Activated naive CD8-positive, alpha-beta T cell treated with anti-CD3 and anti-CD28 coated beads for 36 hours (primary cell): ENCODE data around the gene GOLGA7B. TPM values are rescaled to one million over a fixed set of nuclear protein-coding genes. Genes with fewer than 3 reads are reported as not detected.
A peak's percentile ranks its signal among the peaks of the same experiment; 100 is the strongest.

Experiments
- DNase-seq: peaks from one replicate; pipeline ENCODE4 v3.0.0; 2021
- H3K27ac Mint-ChIP-seq: one replicate; pipeline ENCODE4 v1.8.0; 2022; ENCODE audit warnings: mild to moderate bottlenecking, moderate library complexity, mixed read lengths
- H3K27me3 Mint-ChIP-seq: one replicate; pipeline ENCODE4 v1.8.0; 2022; ENCODE audit warnings: mild to moderate bottlenecking, mixed read lengths
- H3K36me3 Mint-ChIP-seq: one replicate; pipeline ENCODE4 v1.8.0; 2021; ENCODE audit warnings: mild to moderate bottlenecking, mixed read lengths
- H3K4me1 Mint-ChIP-seq: one replicate; pipeline ENCODE4 v1.8.0; 2021; ENCODE audit warnings: mixed read lengths
- H3K4me3 Mint-ChIP-seq: one replicate; pipeline ENCODE4 v1.8.0; 2022; ENCODE audit warnings: mild to moderate bottlenecking, moderate library complexity, mixed read lengths
- H3K9me3 Mint-ChIP-seq: one replicate; pipeline ENCODE4 v1.8.0; 2022; ENCODE audit warnings: mixed read lengths
- total RNA-seq, 2 experiments: library from RNA; stranded (reverse); gene quantifications; one replicate each; pipeline ENCODE4 v1.2.3, GENCODE V29; 2021

Gene GOLGA7B
- total RNA-seq, 2 experiments from 2014 or later: 0.80 to 0.90 TPM

- no peak overlapping the region for H3K4me3 Mint-ChIP-seq
- DNase-seq: peak; percentile 46
- no peaks in the 10 kb centered on the region for H3K9me3 Mint-ChIP-seq
- no peak overlapping the region for H3K27ac Mint-ChIP-seq
- no peaks in the 10 kb centered on the region for H3K36me3 Mint-ChIP-seq
- no peaks in the 10 kb centered on the region for H3K27me3 Mint-ChIP-seq
- H3K4me1 Mint-ChIP-seq: no peaks in the 10 kb centered on the region
These were observed 40.0 kb downstream of the GOLGA7B start for GRCh38 chr10:97889461-97890265.

- Mint-ChIP-seq H3K9me3 (no peaks in the 10 kb centered on the region), H3K36me3 (no peaks in the 10 kb centered on the region), H3K4me1 (no peaks in the 10 kb centered on the region), H3K4me3 (no peak overlapping the region), H3K27me3 (no peaks in the 10 kb centered on the region), H3K27ac (no peak overlapping the region)
- no peak for DNase-seq
These were observed 42.0 kb downstream of the GOLGA7B start for GRCh38 chr10:97891497-97892167.

- no peak overlapping the region for H3K27ac Mint-ChIP-seq
These were observed 42.9 kb downstream of the GOLGA7B start for GRCh38 chr10:97892506-97892905.

GRCh38 chr10:97892939-97893338, 43.3 kb downstream of the GOLGA7B start:
- no peak for DNase-seq

More at GRCh38 chr10:97892506-97892905, 42.9 kb downstream of the GOLGA7B start:
- no peaks in the 10 kb centered on the region for H3K36me3 Mint-ChIP-seq
- no peaks in the 10 kb centered on the region for H3K9me3 Mint-ChIP-seq
- no peak overlapping the region for H3K4me3 Mint-ChIP-seq
- no peaks in the 10 kb centered on the region for H3K4me1 Mint-ChIP-seq
- H3K27me3 Mint-ChIP-seq: no peaks in the 10 kb centered on the region
- no peak for DNase-seq

GRCh38 chr10:97894092-97894491, 44.4 kb downstream of the GOLGA7B start:
- H3K4me1 Mint-ChIP-seq: no peaks in the 10 kb centered on the region
- H3K9me3 Mint-ChIP-seq: no peaks in the 10 kb centered on the region
- no peak for DNase-seq
- no peak overlapping the region for H3K27ac Mint-ChIP-seq
- H3K36me3 Mint-ChIP-seq: no peaks in the 10 kb centered on the region
- no peaks in the 10 kb centered on the region for H3K27me3 Mint-ChIP-seq
- H3K4me3 Mint-ChIP-seq: no peak overlapping the region

More at GRCh38 chr10:97892939-97893338, 43.3 kb downstream of the GOLGA7B start:
- H3K27me3 Mint-ChIP-seq: no peaks in the 10 kb centered on the region
- no peaks in the 10 kb centered on the region for H3K36me3 Mint-ChIP-seq
- H3K27ac Mint-ChIP-seq: no peak overlapping the region
- no peak overlapping the region for H3K4me3 Mint-ChIP-seq
- H3K9me3 Mint-ChIP-seq: no peaks in the 10 kb centered on the region
- no peaks in the 10 kb centered on the region for H3K4me1 Mint-ChIP-seq

- Mint-ChIP-seq H3K9me3 (no peaks in the 10 kb centered on the region), H3K27ac (no peak overlapping the region), H3K27me3 (no peaks in the 10 kb centered on the region), H3K36me3 (no peaks in the 10 kb centered on the region), H3K4me3 (no peak overlapping the region), H3K4me1 (no peaks in the 10 kb centered on the region)
- no peak for DNase-seq
These were observed 45.4 kb downstream of the GOLGA7B start for GRCh38 chr10:97895084-97895483.

- H3K27ac Mint-ChIP-seq: no peak overlapping the region
- no peaks in the 10 kb centered on the region for H3K9me3 Mint-ChIP-seq
- DNase-seq: no peak
- no peak overlapping the region for H3K4me3 Mint-ChIP-seq
- no peaks in the 10 kb centered on the region for H3K36me3 Mint-ChIP-seq
- no peaks in the 10 kb centered on the region for H3K27me3 Mint-ChIP-seq
- no peaks in the 10 kb centered on the region for H3K4me1 Mint-ChIP-seq
These were observed 46.3 kb downstream of the GOLGA7B start for GRCh38 chr10:97895915-97896314.

- Mint-ChIP-seq H3K27me3 (no peaks in the 10 kb centered on the region), H3K36me3 (no peaks in the 10 kb centered on the region), H3K27ac (no peak overlapping the region), H3K9me3 (no peaks in the 10 kb centered on the region), H3K4me1 (no peaks in the 10 kb centered on the region), H3K4me3 (no peak overlapping the region)
- no peak for DNase-seq
These were observed 47.2 kb downstream of the GOLGA7B start for GRCh38 chr10:97896756-97897358.

- Mint-ChIP-seq H3K4me3 (no peak overlapping the region), H3K36me3 (no peaks in the 10 kb centered on the region), H3K4me1 (no peaks in the 10 kb centered on the region), H3K9me3 (no peaks in the 10 kb centered on the region), H3K27me3 (no peaks in the 10 kb centered on the region), H3K27ac (no peak overlapping the region)
- DNase-seq: no peak
These were observed 48.8 kb downstream of the GOLGA7B start for GRCh38 chr10:97898429-97898828.

- Mint-ChIP-seq H3K9me3 (no peaks in the 10 kb centered on the region), H3K27ac (no peak overlapping the region), H3K36me3 (no peaks in the 10 kb centered on the region), H3K27me3 (no peaks in the 10 kb centered on the region), H3K4me3 (no peak overlapping the region), H3K4me1 (no peaks in the 10 kb centered on the region)
- DNase-seq: no peak
These were observed 51.7 kb downstream of the GOLGA7B start for GRCh38 chr10:97901381-97901780.

GRCh38 chr10:97903128-97904017, 53.7 kb downstream of the GOLGA7B start:
- Mint-ChIP-seq H3K9me3 (no peaks in the 10 kb centered on the region), H3K4me1 (no peaks in the 10 kb centered on the region), H3K27ac (no peak overlapping the region), H3K27me3 (no peaks in the 10 kb centered on the region), H3K36me3 (no peaks in the 10 kb centered on the region), H3K4me3 (no peak overlapping the region)
- DNase-seq: no peak

- no peak overlapping the region for H3K4me3 Mint-ChIP-seq
- H3K36me3 Mint-ChIP-seq: no peaks in the 10 kb centered on the region
- H3K4me1 Mint-ChIP-seq: no peaks in the 10 kb centered on the region
- no peaks in the 10 kb centered on the region for H3K9me3 Mint-ChIP-seq
- H3K27me3 Mint-ChIP-seq: no peaks in the 10 kb centered on the region
- H3K27ac Mint-ChIP-seq: no peak overlapping the region
- DNase-seq: no peak
These were observed 54.4 kb downstream of the GOLGA7B start for GRCh38 chr10:97904018-97904381.

- no peaks in the 10 kb centered on the region for H3K4me1 Mint-ChIP-seq
- H3K27me3 Mint-ChIP-seq: no peaks in the 10 kb centered on the region
- H3K9me3 Mint-ChIP-seq: no peaks in the 10 kb centered on the region
- no peaks in the 10 kb centered on the region for H3K36me3 Mint-ChIP-seq
- no peak overlapping the region for H3K4me3 Mint-ChIP-seq
- DNase-seq: no peak
- no peak overlapping the region for H3K27ac Mint-ChIP-seq
These were observed 54.9 kb downstream of the GOLGA7B start for GRCh38 chr10:97904576-97904975.

- Mint-ChIP-seq H3K9me3 (no peaks in the 10 kb centered on the region), H3K27ac (no peak overlapping the region), H3K4me3 (no peak overlapping the region), H3K27me3 (no peaks in the 10 kb centered on the region), H3K36me3 (no peaks in the 10 kb centered on the region), H3K4me1 (no peaks in the 10 kb centered on the region)
- no peak for DNase-seq
These were observed 55.6 kb downstream of the GOLGA7B start for GRCh38 chr10:97905276-97905675.

- H3K9me3 Mint-ChIP-seq: no peaks in the 10 kb centered on the region
- H3K4me1 Mint-ChIP-seq: no peaks in the 10 kb centered on the region
- peaks cover 4% of the 10 kb centered on the region for H3K27me3 Mint-ChIP-seq
- H3K27ac Mint-ChIP-seq: no peak overlapping the region
- no peak for DNase-seq
- H3K4me3 Mint-ChIP-seq: no peak overlapping the region
- no peaks in the 10 kb centered on the region for H3K36me3 Mint-ChIP-seq
These were observed 57.6 kb downstream of the GOLGA7B start for GRCh38 chr10:97907211-97907610.
